ENCODE data around the gene OTOF. TPM values are rescaled to one million over a fixed set of nuclear protein-coding genes. Genes with fewer than 3 reads are reported as not detected.

OTOF gene
- total RNA-seq, 1 experiment from 2014 or later = not detected

- no peak for DNase-seq
- no peak for TF ChIP-seq CTCF (conservative IDR thresholded peaks at IDR 0.05)
- TF ChIP-seq EZH2 (IDR thresholded peaks at IDR 0.05; ENCODE audit: low read depth) = no peak
- H4K20me1 ChIP-seq (ENCODE audit: insufficient read depth) = no peaks in the 10 kb centered on the region
- ChIA-PET CTCF (no interaction called here), POLR2A (ENCODE audit: unreplicated experiment) (no interaction called here)
- no peaks in the 10 kb centered on the region for H3K4me1 ChIP-seq (replicated peaks; ENCODE audit: insufficient read depth)
- no peaks in the 10 kb centered on the region for H3K9me3 ChIP-seq (ENCODE audit: insufficient read depth, low read depth)
- H3K9me2 ChIP-seq (ENCODE audit: insufficient read depth) = no peaks in the 10 kb centered on the region
- H2AFZ ChIP-seq = no peak overlapping the region
- H3F3A ChIP-seq (ENCODE audit: insufficient read depth, low read depth) = no peaks in the 10 kb centered on the region
- H3K27me3 ChIP-seq (ENCODE audit: insufficient read depth, low read depth) = peaks cover 29% of the 10 kb centered on the region
- no peak overlapping the region for H3K4me2 ChIP-seq
- no peaks in the 10 kb centered on the region for H3K36me3 ChIP-seq (ENCODE audit: low read depth)
- intact Hi-C loops (cut with micrococcal nuclease; ENCODE audit: unreplicated experiment) = no loop called here
- no TSS peak for BruUV-seq (replicated peaks)
- H3K4me3 ChIP-seq = no peak overlapping the region
- no peaks in the 10 kb centered on the region for H3K79me2 ChIP-seq (ENCODE audit: low read depth)
- H3K27ac ChIP-seq = no peak overlapping the region
Measured at GRCh38 chr2:26494891-26495290, 17.0 kb upstream of the OTOF start.

GRCh38 chr2:26494199-26494598 is 16.3 kb upstream of the OTOF start:
- Histone ChIP-seq H3K9me3 (ENCODE audit: insufficient read depth, low read depth) (no peaks in the 10 kb centered on the region), H3K4me1 (replicated peaks; ENCODE audit: insufficient read depth) (no peaks in the 10 kb centered on the region), H3K27me3 (ENCODE audit: insufficient read depth, low read depth) (peaks cover 34% of the 10 kb centered on the region; the same call in 1 of the 2 replicates), H2AFZ (no peak overlapping the region), H3K27ac (no peak overlapping the region), H4K20me1 (ENCODE audit: insufficient read depth) (no peaks in the 10 kb centered on the region), H3F3A (ENCODE audit: insufficient read depth, low read depth) (no peaks in the 10 kb centered on the region), H3K4me3 (no peak overlapping the region), H3K9me2 (ENCODE audit: insufficient read depth) (no peaks in the 10 kb centered on the region), H3K4me2 (no peak overlapping the region), H3K79me2 (ENCODE audit: low read depth) (no peaks in the 10 kb centered on the region), H3K36me3 (ENCODE audit: low read depth) (no peaks in the 10 kb centered on the region)
- ChIA-PET POLR2A (ENCODE audit: unreplicated experiment) (no interaction called here), CTCF (no interaction called here)
- TF ChIP-seq CTCF (conservative IDR thresholded peaks at IDR 0.05) (no peak), EZH2 (IDR thresholded peaks at IDR 0.05; ENCODE audit: low read depth) (no peak)
- DNase-seq = no peak
- intact Hi-C loops (cut with micrococcal nuclease; ENCODE audit: unreplicated experiment) = no loop called here
- no TSS peak for BruUV-seq (replicated peaks)

DNA sequence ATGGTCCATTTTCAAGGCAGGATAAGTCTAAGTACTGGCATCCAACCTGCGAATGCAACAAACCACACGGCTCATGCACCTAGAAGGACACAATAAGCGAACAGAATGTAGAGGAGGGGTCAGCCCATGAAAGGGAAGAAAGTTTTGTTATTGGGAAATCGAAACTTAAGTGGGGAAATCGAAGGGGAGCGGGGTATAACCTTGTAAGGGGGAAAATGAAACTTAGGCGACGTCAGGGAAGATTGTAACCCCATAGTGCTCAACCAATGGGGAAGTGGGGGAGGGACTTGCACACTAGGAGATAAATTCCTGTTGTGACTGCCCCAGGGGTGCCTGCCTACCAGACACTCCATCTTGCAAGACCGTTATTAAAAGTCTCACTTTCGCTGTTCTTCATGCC is 15.6 kb upstream of the OTOF start:
- no peaks in the 10 kb centered on the region for H3K9me3 ChIP-seq (ENCODE audit: insufficient read depth, low read depth)
- ChIA-PET CTCF (no interaction called here), POLR2A (ENCODE audit: unreplicated experiment) (no interaction called here)
- no peak overlapping the region for H3K4me2 ChIP-seq
- intact Hi-C loops (cut with micrococcal nuclease; ENCODE audit: unreplicated experiment) = no loop called here
- no peaks in the 10 kb centered on the region for H4K20me1 ChIP-seq (ENCODE audit: insufficient read depth)
- H3K27ac ChIP-seq = no peak overlapping the region
- H3K27me3 ChIP-seq (ENCODE audit: insufficient read depth, low read depth) = peaks cover 30% of the 10 kb centered on the region; the same call in 1 of the 2 replicates
- DNase-seq = no peak
- no peak overlapping the region for H2AFZ ChIP-seq
- TF ChIP-seq CTCF (conservative IDR thresholded peaks at IDR 0.05) (no peak), EZH2 (IDR thresholded peaks at IDR 0.05; ENCODE audit: low read depth) (no peak)
- H3K4me1 ChIP-seq (replicated peaks; ENCODE audit: insufficient read depth) = no peaks in the 10 kb centered on the region
- H3K9me2 ChIP-seq (ENCODE audit: insufficient read depth) = no peaks in the 10 kb centered on the region
- H3K4me3 ChIP-seq = no peak overlapping the region
- BruUV-seq (replicated peaks) = no TSS peak
- no peaks in the 10 kb centered on the region for H3K36me3 ChIP-seq (ENCODE audit: low read depth)
- H3F3A ChIP-seq (ENCODE audit: insufficient read depth, low read depth) = no peaks in the 10 kb centered on the region
- no peaks in the 10 kb centered on the region for H3K79me2 ChIP-seq (ENCODE audit: low read depth)

Measured in PC-9 (cell line).